Type B pancreatic cell (in vitro differentiated cells): ENCODE data around the gene ZZZ3. TPM values are rescaled to one million over a fixed set of nuclear protein-coding genes. Genes with fewer than 3 reads are reported as not detected.

Experiments
- DNase-seq: peaks from one replicate; pipeline ENCODE4 v3.0.0; 2021; ENCODE audit warnings: mixed read lengths; ENCODE audit not compliant: unreplicated experiment; ENCODE audit errors: extremely low spot score
- H3K27ac Mint-ChIP-seq: 2 replicates; pipeline ENCODE4 v1.8.0; 2021; ENCODE audit warnings: mild to moderate bottlenecking, mixed read lengths
- H3K27me3 Mint-ChIP-seq: 2 replicates; pipeline ENCODE4 v1.8.0; 2021; ENCODE audit warnings: mixed read lengths
- H3K36me3 Mint-ChIP-seq: 2 replicates; pipeline ENCODE4 v1.8.0; 2021; ENCODE audit warnings: mixed read lengths
- H3K4me1 Mint-ChIP-seq: one replicate; pipeline ENCODE4 v1.8.0; 2021; ENCODE audit warnings: mixed read lengths; ENCODE audit not compliant: unreplicated experiment
- H3K4me3 Mint-ChIP-seq: 2 replicates; pipeline ENCODE4 v1.8.0; 2021; ENCODE audit warnings: mild to moderate bottlenecking, mixed read lengths
- H3K9me3 Mint-ChIP-seq: 2 replicates; pipeline ENCODE4 v1.8.0; 2021; ENCODE audit warnings: mixed read lengths
- CTCF ChIP-seq: fragments of 200-600 bp; sonication (generic); conservative IDR thresholded peaks from 2 replicates; pipeline ENCODE4 v1.5.0; 2021; ENCODE audit warnings: antibody characterized with exemption, mild to moderate bottlenecking
- total RNA-seq: library from RNA; stranded (reverse); gene quantifications from 2 replicates; pipeline ENCODE4 v1.2.1, GENCODE V29; 2021; ENCODE audit warnings: low replicate concordance

ZZZ3 gene
- total RNA-seq, 1 donor from 2014 or later = 51.3 TPM

DNA sequence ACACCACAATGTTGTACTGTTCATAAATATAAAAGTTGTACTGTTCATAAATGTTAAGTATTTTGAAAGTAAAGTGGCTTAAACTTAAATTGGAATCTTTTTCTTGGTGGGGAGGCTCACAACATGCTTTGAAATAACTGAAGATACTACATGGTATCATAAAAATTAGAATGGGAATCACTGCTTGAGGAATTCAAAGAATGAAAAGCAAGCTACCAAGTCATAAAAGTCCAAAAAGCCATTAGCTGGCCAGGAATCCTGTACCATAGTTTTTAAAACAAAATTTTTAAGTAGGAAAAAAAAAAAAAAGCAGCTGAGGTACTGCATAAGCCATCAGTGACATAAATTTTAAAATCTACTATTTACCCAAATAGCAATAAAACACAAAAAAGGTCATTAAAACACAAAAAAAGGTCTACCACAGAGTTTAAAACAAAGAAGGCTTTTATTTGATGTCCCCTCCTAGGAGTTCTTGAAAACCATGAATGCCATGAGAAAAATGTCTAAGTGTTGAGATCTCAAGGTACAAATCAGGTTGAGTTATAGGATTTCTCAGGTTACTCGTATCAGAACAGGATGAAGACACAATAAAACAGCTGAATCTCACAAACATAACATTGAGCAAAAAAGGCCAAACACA, 8.6 kb downstream of the ZZZ3 start:
- peaks cover 6% of the 10 kb centered on the region for H3K36me3 Mint-ChIP-seq
- H3K9me3 Mint-ChIP-seq = no peaks in the 10 kb centered on the region
- DNase-seq = no peak
- no peak overlapping the region for H3K4me3 Mint-ChIP-seq
- no peak overlapping the region for H3K27ac Mint-ChIP-seq
- TF ChIP-seq CTCF = no peak
- H3K4me1 Mint-ChIP-seq = peaks cover 32% of the 10 kb centered on the region
- H3K27me3 Mint-ChIP-seq = no peaks in the 10 kb centered on the region

DNA sequence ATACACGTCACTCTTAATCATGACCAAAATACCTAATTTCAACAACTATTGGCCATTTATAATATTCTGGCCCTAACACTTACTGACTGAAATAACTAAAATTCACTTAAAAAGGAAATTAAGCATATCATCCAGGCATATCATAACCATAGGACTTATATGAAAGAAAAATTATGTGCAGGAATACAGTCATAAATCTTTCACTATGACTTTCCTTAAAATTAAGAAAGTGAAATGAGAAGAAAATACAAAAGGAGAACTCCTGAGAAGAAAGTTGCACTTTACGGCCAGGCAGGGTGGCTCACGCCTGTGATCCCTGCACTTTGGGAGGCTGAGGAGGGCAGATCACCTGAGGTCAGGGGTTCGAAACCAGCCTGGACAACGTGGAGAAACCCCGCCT, 9.4 kb downstream of the ZZZ3 start:
- Mint-ChIP-seq H3K9me3 (no peaks in the 10 kb centered on the region), H3K27ac (no peak overlapping the region), H3K4me1 (peaks cover 26% of the 10 kb centered on the region), H3K36me3 (peaks cover 6% of the 10 kb centered on the region), H3K4me3 (no peak overlapping the region), H3K27me3 (no peaks in the 10 kb centered on the region)
- no peak for TF ChIP-seq CTCF
- DNase-seq = no peak

DNA sequence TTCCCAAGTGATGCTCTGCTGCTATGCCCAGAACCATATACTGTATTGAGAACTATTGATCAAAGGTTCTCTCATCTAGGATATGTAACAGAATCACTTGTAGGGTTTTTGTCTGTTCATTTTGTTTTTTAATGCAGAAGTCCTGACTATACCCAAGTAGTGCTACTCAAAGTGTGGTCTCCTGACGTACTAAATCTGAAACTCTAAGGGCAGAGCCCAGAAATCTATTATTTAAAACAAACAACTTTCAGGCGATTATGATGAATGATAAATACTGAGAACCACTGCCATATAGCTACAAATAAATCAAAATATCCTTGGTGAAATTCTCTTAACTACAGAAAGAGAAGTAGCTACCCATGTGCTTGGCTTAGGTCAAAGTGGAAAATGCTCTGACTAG, 10.1 kb downstream of the ZZZ3 start:
- no peak for DNase-seq
- Mint-ChIP-seq H3K27ac (no peak overlapping the region), H3K4me3 (no peak overlapping the region), H3K27me3 (no peaks in the 10 kb centered on the region), H3K4me1 (peaks cover 26% of the 10 kb centered on the region), H3K9me3 (no peaks in the 10 kb centered on the region), H3K36me3 (peaks cover 6% of the 10 kb centered on the region)
- no peak for TF ChIP-seq CTCF

DNA sequence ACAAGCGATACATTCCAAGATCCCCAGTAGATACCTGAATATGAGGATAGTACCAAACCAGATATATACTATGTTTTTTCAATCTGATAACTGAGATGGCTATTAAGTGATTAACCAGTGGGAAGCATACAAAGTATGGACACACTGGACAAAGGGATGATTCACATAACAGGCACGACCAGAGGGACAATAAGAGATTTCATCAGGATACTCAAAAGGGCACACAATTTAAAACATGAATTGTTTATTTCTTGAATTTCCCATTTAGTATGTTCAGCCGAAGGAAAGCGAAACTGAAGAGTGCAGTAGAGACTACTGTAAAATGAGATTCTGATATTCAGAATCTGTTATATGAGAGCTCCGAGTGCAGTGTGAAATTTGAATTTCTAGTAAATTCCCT, 10.6 kb downstream of the ZZZ3 start:
- Mint-ChIP-seq H3K27ac (no peak overlapping the region), H3K4me3 (no peak overlapping the region), H3K4me1 (peaks cover 26% of the 10 kb centered on the region), H3K9me3 (no peaks in the 10 kb centered on the region), H3K27me3 (no peaks in the 10 kb centered on the region), H3K36me3 (peaks cover 6% of the 10 kb centered on the region)
- TF ChIP-seq CTCF = no peak
- DNase-seq = no peak

DNA sequence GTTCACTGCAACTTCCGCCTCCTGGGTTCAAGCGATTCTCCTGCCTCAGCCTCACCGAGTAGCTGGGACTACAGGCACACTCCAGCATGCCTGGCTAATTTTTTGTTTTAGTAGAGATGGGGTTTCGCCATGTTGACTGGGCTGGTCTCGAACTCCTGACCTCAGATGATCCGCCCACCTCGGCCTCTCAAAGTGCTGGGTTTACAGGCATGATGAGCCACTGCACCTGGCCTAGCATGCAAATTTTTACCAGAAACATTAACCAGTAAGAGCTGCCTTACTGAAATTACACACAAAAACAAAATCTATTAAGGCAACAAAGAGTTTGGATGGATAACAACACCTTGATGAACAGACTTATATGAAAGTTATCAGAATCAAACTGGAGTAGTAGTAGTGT, 12.1 kb downstream of the ZZZ3 start:
- DNase-seq = no peak
- no peaks in the 10 kb centered on the region for H3K27me3 Mint-ChIP-seq
- no peak for TF ChIP-seq CTCF
- H3K9me3 Mint-ChIP-seq = no peaks in the 10 kb centered on the region
- no peak overlapping the region for H3K4me3 Mint-ChIP-seq
- H3K4me1 Mint-ChIP-seq = peaks cover 25% of the 10 kb centered on the region
- H3K36me3 Mint-ChIP-seq = peaks cover 6% of the 10 kb centered on the region
- H3K27ac Mint-ChIP-seq = peak overlapping the region; percentile 61
